ENCODE results near the gene ASB13. TPM values are rescaled to one million over a fixed set of nuclear protein-coding genes. Genes with fewer than 3 reads are reported as not detected.
"Not testable (repeated sequence)": the region's sequence is repeated elsewhere in the genome, so short reads cannot be mapped to it uniquely, and the experiment has no call there.

The ASB13 gene
- total RNA-seq, 1 experiment from 2014 or later, result 11.3 TPM

GRCh38 chr10:5604961-5605360 lies 61.4 kb downstream of the ASB13 start:
- no peak for DNase-seq (ENCODE audit: low spot score)

DNA sequence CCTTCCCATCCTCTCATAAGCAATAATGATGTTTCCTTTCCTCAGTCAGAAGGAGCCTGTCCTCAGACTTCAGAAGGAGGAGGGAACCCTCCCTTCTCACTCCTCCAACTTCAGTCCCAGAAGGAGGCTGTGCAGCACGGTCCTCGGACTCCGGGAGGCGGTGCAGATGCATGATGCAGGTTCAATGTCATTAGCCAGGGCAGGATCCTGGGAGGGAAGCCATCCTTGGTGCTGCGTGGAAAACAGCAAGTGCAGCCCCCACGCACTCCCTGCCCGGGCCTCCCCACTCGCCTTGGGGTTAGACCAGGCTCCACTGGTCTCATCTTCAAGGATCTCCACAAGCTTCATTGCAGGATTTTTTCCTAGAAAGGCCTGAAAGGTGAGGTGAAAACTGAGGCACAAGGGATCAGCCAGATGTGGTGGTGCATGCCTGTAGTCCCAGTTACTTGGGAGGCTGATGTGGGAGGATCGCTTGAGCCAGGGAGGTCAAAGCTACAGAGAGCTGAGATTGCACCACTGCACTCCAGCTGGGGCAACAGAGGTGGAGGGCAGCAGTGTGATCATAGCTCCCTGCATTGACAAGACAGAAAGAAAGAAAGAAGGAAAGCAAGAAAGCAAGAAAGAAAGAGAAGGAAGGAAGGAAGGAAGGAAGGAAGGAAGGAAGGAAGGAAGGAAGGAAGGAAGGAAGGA lies 62.0 kb downstream of the ASB13 start:
- no peak for DNase-seq (ENCODE audit: low spot score)

GRCh38 chr10:5603848-5604170 lies 62.6 kb downstream of the ASB13 start:
- DNase-seq (ENCODE audit: low spot score), result no peak

DNA sequence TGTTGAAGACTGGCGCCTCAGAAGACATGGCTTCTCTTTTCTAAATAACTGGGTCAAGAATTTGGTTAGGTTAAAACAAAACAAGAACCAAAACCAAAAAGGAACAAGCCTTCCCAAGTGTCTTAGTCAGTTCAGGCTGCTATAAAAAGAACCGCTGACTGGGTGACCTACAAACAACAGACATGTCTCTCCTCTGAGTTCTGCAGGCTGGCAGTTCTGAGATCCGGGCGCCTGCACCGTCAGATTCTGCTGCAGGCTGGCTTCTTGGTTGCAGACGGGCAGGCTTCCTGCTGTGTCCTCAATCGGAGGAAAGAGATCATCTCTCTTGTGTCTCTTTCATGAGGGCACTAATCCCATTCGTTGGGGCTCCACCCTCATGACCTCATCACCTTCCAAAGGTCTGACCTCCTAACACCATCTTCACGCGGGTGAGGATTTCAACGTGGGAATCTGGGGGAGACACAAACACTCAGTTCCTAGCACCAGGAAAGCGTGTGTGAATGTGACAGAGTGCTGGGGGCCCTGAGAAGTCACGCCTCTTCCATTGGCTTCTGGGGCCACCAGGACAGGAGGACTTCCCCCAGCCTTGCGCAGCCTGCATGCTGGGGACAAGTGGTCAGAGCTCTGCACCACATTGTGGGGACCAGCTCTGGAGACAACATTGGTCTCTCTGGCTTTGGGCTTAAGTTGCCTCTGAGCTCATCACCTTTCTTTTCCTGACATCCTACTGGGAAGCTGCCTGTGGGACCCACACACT lies 63.1 kb downstream of the ASB13 start:
- no peak for DNase-seq (ENCODE audit: low spot score)

- DNase-seq (ENCODE audit: low spot score), result no peak
Measured at GRCh38 chr10:5601826-5602495, 64.4 kb downstream of the ASB13 start.

- no peak for DNase-seq (ENCODE audit: low spot score)
Measured at GRCh38 chr10:5600908-5601307, 65.5 kb downstream of the ASB13 start.

GRCh38 chr10:5599613-5600520 lies 66.5 kb downstream of the ASB13 start:
- no peak for DNase-seq (ENCODE audit: low spot score)

- no peak for DNase-seq (ENCODE audit: low spot score)
Measured at GRCh38 chr10:5598085-5598690, 68.2 kb downstream of the ASB13 start.

- DNase-seq (ENCODE audit: low spot score), result no peak
Measured at GRCh38 chr10:5596611-5597341, 69.6 kb downstream of the ASB13 start.

GRCh38 chr10:5595994-5596471 lies 70.4 kb downstream of the ASB13 start:
- DNase-seq (ENCODE audit: low spot score), result peak; percentile 36

DNA sequence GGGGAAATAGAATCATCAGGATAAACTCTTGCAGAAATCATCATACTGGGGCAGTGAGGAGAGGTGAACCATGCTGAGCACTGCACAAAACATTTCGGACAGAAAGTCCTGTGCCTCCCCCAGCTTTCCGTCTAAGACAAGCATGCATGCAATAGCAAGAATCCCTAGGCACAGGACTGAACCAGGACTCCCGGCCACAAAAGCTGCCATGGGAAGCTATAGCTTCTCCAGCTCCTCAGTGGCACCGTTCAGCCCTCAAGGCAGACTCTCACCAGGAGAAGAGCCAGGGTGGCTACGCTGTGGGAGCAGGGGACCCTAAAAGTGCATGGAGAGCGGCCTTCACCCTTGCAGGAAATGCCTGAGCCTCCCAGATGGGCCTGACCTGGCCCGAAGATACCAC lies 70.8 kb downstream of the ASB13 start:
- no peak for DNase-seq (ENCODE audit: low spot score)

GRCh38 chr10:5595095-5595494 lies 71.3 kb downstream of the ASB13 start:
- DNase-seq (ENCODE audit: low spot score), result no peak

DNA sequence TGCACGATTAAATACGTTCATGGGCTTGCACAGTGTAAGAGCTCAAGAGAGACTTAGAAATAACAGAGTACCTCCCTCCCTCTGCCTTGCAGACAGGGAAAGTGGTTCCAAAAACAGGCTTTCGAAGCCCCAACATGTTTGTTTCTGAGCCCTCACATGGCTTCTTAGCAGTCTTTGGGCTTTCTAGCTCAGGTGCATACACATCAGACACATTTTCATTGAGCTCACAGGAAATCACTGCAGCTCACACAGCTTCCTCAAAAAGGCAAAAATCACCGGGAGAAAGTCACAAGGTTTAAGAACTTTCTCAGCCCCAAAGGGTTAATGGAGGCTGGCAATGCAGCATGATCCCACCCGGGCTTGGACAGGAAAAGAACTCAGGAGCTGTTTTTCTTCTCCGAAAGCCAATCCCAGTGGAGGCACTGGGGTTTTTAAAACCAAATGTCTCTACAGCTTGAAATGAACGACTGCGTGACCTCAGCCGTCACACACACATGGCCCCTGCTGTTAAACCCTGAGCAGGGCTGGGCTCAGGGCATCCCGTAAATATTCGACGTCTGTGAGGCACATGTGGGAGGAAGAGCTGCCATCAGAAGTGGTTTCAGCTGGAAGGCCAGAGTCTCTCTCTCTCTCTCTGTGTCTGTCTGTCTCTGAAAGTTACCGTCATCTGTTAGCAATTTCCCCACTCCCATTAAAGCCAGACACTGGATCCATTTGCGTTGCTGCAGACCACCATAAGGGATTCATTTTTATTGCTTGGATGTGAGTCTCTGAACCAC lies 71.9 kb downstream of the ASB13 start:
- no peak for DNase-seq (ENCODE audit: low spot score)

- not testable (repeated sequence) for DNase-seq (ENCODE audit: low spot score)
Measured at GRCh38 chr10:5593347-5593746, 73.0 kb downstream of the ASB13 start.

DNA sequence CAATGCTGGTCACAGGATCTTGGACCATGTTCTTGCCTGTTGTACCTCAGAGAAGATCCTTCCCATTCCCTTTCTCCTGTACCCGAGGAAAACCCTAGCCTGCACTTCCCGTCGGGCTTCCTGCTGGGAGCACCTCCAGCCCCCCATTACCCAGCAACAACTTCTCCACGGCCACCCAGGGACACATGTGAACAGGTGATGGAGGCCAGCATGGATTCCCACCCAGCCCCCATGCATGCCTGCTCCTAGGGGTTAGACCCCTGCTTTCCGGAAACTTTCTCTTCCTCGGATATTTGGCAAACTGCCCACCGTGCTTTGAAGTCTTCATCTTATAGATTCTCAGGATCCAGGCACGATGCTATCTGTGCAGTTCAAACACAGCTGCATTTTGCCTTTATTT lies 74.3 kb downstream of the ASB13 start:
- DNase-seq (ENCODE audit: low spot score), result no peak

- DNase-seq (ENCODE audit: low spot score), result no peak
Measured at GRCh38 chr10:5591336-5591824, 75.0 kb downstream of the ASB13 start.

DNA sequence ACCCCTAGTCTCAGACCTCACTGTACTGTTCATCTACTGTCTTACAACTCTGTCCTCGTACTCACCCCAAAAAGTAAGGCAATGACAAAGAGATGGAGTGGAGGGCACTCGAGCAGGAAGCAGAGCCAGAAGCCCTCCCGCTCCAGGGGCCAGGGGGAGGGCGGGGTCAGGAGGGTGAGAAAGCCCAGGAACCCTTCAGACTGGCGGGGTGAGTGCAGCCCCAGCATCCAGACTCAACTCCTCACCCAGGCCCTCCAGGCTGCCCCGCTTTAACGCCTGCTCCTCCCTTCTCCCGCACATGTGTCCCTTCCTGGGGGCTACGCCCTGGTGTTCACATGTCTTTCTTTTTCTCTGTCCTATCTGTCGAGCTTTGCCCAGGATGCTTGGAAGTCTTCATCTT lies 75.6 kb downstream of the ASB13 start:
- no peak for DNase-seq (ENCODE audit: low spot score)

DNA sequence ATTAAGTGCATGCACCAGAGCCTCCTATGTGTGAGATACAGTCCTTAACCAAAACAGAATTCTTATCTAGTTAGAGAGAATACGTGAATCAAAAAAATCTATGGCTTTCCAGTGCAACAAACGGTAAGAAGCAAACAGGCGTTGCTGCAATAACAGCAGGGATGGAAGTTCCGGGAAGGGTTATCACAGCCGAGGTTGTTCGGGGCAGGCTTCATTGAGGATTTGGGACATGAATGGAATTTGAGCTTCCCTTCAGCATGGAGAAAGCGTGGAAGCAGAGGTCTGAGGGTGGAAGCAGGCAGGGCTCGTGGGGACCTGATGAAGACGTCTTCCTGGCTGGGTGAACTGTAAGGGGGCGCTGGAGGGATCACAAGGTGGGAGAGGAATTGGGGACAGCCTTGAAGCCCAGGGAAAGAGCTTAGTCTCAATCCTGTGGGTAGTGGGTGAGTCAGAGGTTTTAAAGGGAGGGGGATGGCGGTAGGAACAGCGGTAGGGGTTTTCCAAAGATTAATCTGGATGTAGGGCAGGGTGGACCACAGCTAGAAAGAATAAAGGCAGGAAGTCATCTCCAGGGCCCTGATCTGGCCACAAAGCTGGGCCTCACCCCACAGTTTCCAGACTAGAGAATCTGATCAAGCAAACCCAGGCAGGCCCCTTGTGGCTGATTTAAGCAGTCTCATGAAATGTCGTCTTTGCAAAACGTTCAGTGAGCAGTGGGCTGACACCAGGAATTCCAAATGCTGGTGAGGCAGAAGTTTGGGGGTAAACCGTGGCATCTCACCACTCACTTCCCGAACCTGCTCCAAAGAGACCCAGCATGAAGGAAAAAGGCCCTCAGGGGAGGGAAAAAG lies 76.5 kb downstream of the ASB13 start:
- DNase-seq (ENCODE audit: low spot score), result peak; percentile 9
